Measurements from ENCODE around the gene RAD18.

DNA sequence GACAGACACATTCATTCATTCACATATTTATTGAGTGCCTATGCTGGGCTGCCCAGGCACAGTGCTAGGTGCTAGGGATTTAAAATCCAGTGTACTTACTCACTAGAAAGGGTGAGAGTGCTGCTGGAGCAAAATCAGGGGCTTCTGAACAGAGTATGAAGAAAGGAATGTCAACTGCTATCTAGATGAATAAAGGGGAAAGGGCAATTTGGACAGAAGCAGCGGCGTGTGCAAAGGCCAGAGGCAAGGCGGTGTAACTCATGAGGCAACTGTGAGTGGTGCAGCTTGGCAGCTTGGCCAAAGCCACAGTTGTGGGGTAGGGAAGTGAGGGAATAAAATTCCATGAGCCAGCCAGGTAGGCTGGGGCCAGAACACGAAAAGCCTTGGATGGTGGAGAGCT, 76.7 kb downstream of the RAD18 start:
- TF ChIP-seq, protein P1, sequence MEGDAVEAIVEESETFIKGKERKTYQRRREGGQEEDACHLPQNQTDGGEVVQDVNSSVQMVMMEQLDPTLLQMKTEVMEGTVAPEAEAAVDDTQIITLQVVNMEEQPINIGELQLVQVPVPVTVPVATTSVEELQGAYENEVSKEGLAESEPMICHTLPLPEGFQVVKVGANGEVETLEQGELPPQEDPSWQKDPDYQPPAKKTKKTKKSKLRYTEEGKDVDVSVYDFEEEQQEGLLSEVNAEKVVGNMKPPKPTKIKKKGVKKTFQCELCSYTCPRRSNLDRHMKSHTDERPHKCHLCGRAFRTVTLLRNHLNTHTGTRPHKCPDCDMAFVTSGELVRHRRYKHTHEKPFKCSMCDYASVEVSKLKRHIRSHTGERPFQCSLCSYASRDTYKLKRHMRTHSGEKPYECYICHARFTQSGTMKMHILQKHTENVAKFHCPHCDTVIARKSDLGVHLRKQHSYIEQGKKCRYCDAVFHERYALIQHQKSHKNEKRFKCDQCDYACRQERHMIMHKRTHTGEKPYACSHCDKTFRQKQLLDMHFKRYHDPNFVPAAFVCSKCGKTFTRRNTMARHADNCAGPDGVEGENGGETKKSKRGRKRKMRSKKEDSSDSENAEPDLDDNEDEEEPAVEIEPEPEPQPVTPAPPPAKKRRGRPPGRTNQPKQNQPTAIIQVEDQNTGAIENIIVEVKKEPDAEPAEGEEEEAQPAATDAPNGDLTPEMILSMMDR (IDR thresholded peaks at IDR 0.05) = no peak
- no peak for TF ChIP-seq POLR2A (IDR thresholded peaks at IDR 0.05)
